LNCaP clone FGC (cell line): Measurements from ENCODE around the gene LPAR6.

Source experiments
- DNase-seq: peaks from one replicate; pipeline ENCODE4 v3.0.0-alpha.2; 2011; ENCODE audit warnings: low read depth
- H3K4me3 ChIP-seq: 2 replicates; pipeline ENCODE4 v1.5.1; 2011; ENCODE audit warnings: mild to moderate bottlenecking, low read depth, low read length, control low read depth
- CTCF ChIP-seq: IDR thresholded peaks from 2 replicates; pipeline ENCODE4 v1.5.1; 2012; ENCODE audit warnings: mild to moderate bottlenecking; ENCODE audit not compliant: control insufficient read depth, insufficient read depth; ENCODE audit errors: extremely low read depth

The LPAR6 gene

GRCh38 chr13:48446464-48446863, 33.6 kb upstream of the LPAR6 start:
- DNase-seq = no peak
- no peak for TF ChIP-seq CTCF
- H3K4me3 ChIP-seq = no peak overlapping the region

GRCh38 chr13:48443442-48444208, 30.7 kb upstream of the LPAR6 start:
- H3K4me3 ChIP-seq = no peak overlapping the region
- no peak for DNase-seq
- no peak for TF ChIP-seq CTCF

- no peak for TF ChIP-seq CTCF
- H3K4me3 ChIP-seq = no peak overlapping the region
- no peak for DNase-seq
Measured at GRCh38 chr13:48437371-48437770, 24.5 kb upstream of the LPAR6 start.

- no peak for TF ChIP-seq CTCF
- DNase-seq = no peak
- H3K4me3 ChIP-seq = no peak overlapping the region
Measured at GRCh38 chr13:48436661-48437288, 23.9 kb upstream of the LPAR6 start.

GRCh38 chr13:48434200-48434599, 21.3 kb upstream of the LPAR6 start:
- TF ChIP-seq CTCF = no peak
- H3K4me3 ChIP-seq = no peak overlapping the region
- DNase-seq = no peak

- no peak overlapping the region for H3K4me3 ChIP-seq
- TF ChIP-seq CTCF = no peak
- DNase-seq = no peak
Measured at GRCh38 chr13:48431987-48432615, 19.2 kb upstream of the LPAR6 start.

GRCh38 chr13:48431431-48431830, 18.5 kb upstream of the LPAR6 start:
- TF ChIP-seq CTCF = no peak
- H3K4me3 ChIP-seq = no peak overlapping the region
- no peak for DNase-seq
